ENCODE data around the gene NAV2.
"Not testable (repeated sequence)": the region's sequence is repeated elsewhere in the genome, so short reads cannot be mapped to it uniquely, and the experiment has no call there.

NAV2 gene

DNA sequence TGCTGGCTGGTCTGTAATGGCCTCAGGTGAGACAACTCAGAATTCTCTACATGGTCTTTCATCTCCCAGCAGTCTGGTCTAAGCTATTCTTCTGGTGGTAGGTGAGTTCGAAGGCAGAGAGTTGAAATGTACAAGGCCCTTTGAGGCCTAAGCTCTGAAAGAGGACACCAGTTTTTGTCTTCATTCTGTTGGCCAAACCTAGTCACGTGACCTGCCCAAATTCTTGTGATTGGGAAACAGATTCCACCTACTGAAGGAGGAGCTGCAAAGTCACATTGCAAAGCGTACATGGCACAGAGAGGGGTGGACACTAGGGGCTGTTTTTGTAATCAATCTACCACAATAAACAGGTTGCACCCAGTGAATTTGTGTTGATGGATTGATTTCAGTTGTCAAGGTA, 193.5 kb downstream of the NAV2 start:
- DNase-seq: no peak

DNA sequence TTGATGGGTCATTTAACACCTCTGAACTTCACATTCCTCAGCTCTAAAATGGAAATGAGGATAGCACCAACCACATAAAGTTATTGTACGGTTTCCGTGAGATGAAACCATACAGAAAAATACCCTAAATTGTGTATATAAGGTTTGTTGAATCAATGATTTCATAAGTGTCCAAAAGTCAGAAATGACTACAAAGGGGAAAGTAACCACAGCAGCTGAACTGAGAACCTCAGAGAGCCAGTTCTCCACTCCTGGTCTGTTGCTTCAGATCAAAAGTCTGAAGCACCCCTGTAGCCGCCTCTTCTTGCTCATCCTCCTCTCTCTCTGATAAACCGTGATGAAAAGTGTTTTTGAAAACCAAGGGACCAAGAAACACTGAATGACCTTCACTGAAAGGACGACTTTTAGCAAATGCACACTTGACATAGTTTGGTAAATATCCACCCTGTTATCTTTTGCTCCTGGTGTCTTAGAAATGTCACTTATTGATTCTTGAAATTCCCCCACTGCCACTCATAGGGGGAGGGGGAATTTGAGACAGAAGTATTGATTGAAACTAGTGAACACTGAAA, 194.5 kb downstream of the NAV2 start:
- DNase-seq: no peak

DNA sequence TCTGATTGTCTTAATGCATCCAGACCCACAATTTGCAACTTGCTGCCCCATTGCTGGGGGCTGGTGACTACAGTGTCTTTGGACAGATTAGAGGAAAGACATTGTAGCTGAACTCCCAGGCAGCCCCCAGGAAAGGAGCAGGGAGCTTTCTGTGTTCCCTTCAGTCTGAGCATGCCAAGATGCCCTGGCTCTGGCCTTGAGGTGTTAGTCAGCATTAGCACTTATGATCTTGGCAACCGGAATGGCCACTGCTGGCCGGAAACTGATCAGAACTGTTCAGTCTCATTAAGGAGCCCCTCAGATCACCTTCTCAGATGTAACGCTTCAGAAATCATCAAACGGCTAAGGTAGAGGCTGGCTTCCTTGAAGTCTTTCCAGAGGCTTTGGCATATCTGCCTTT, 195.2 kb downstream of the NAV2 start:
- DNase-seq: no peak

DNA sequence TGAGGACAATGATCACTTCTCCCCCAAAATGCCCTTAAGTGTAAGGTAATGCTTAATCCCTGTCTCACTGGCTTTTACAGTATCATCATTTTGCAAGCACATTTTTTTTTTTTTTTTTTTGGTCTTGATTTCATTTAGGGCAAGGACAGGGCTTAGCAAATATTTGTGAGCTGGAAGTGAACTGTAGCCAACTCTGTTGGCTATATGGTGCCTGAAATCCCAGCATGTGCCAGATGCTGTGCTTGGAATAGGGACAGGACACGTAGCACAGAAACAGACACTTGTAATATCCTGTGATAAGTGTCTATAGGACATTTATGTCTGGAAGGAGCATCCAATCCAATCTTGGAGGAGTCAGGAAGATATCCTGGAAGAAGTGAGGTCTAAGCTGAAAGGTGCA, 198.3 kb downstream of the NAV2 start:
- DNase-seq: no peak

DNA sequence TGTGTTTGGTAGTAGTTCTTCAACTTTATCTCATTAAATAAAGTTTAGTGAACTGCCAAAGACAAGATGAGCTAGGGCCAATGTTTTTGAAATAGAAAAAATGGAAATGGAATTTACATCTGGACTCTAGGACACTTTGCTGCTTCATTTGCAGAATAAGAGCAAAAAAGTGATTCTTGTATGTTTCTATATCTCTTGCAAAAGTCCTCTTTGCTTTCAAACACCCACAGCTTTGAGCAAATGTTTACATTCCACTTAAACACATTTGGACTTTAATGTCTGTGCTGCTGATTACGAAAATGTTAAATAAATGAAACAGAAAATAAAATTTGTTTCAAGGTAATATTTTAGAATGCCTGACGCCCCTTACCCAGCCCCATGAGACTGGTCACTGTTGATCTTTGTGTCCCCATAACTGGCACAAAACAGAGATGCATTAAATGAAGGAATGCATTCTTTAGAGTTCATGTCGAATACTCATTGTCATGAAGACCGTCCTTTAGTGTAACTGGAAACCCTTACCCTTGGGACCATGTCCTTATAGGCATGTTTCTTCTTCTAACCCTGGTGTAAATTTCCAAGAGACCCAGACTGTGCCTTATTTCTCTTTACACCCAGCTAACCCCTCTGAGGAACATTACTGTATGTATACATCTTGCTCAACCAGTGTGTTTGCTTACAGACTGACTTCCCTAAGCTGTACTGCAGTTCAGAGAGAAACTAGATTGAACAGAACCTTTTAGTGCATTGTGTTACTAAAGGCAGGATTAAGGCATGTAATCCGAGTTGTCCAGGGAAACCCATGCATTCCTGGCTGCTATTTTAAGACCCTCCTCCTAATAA, 199.7 kb downstream of the NAV2 start:
- DNase-seq: no peak

DNA sequence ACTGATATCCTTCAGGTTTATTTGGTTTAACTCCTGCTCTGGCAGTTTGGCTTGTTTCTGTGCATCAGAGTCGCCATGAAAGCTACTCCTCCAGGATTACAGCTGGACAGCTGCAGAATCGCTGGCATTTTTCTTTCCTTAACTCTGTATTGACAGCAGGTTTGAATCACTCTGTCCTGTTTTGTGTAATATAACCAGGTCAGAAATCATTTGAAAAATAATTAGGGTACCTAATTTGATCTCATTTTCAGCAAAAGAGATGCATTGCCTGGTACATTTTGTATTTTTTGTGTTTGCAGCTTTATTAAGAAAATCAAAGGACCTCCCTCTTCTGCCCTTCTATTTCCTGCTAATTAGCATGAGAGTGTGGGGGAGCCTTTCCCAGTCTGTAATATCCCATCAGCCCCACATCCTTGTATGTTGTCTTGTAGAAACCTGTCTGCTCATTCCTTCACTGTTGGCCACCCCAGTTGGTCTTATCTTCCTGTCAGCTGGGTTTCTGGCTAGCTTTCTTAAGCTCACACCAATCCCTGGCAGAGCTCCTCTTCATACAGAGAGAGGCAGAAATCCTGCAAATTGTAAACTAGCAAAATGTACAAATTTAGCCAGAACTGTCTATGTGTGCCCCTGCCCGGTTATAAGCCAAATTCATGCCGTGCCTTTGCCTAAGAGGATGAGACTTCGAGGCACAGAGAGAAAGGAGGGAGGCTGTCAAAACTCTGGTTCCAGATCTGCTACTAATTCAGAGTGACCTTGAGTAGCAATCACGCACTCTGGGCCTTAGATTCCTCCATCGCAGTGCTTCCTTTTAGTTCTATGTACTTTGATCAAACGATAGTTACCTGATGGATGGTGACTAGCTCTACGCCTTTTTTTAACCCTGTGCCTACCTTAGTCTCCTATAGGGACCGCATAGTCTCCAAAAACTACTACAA, 200.6 kb downstream of the NAV2 start:
- DNase-seq: no peak

DNA sequence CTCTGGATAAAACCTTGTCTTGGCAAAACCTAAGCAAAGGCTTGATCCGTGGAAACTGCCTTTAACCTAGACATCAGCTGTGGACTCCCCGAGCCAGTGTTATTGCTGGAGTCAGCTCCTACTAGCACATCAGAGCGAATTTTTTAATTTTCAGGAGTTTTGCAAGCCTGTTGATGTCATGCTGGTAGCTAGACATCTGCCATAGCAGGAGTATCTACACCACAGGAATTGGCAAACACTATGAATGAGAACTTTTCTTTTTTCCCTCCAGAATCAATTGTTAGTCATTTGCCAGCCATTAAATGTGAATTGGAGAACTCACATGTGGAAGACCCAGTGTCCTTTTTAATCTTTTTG, 201.2 kb downstream of the NAV2 start:
- DNase-seq: no peak

DNA sequence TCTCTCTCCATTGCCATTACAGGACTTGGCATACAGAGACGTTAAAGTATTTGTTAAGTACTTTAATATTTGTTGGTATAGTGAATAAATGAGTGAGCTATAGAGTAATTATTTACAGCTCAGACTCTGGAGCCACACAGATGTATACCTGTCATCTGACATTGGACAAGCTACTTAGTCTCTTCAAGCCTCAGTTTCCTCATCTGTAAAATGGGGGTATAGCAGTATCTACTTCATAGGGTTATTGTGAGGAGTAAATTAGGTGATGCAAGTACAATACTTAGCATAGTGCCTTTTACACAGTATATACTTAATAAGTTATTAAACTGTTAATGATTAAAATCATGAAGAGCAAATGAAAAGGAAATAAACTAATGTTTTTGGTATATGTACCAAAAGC, 203.2 kb downstream of the NAV2 start:
- DNase-seq: no peak

DNA sequence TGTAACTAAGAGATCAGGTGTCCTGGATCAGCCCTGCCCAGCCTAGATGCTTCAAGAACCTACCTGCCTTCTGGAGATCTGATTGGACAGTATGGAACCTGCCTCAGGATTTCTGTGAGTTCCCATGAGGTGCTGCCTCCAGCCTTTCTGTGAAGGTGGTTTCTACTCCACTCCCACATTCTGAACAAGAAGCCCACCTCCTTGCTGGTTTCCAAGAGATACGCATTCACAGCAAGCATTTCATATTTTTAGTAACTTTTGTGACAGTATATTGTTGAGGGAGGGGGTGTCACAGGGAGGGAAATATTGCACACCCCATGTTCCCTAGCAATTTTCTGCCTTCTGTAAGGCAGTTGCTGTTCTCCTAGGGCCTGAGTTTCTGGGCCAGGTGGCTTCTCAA, 204.4 kb downstream of the NAV2 start:
- no peak for DNase-seq

DNA sequence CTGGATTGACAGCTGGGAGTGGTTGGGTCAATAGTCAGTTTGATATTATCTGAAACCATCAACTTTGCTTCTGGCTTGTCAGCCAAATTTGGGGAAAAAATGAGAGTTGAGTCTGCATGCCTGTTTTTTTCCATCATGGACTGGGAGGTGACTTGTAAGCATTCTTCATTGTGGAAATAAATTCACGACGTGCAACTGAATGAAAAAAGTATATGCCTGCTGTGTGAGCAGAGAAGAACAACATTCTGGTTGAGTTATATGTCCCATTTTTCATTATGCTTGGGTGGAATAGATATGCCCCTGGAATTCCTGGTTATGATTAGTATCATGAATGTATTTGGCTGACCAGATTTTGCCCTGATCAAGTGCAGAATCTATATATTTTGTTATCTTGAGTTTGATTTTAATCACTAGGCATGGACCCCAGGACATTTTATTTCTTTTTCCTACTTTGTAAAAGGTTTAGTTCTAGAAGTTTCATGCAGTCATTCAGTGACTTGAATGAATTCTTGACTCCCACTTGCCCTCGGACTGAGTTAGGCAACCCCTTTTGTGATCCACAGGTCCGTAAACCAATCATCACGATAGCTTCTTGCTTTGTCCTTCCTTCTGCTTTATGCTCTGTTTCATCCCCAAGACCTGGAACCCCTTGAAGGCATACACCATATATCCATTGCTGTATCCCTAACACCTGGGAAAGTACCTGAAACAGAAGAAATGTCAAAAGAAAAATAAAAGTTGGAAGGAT, 205.8 kb downstream of the NAV2 start:
- no peak for DNase-seq

DNA sequence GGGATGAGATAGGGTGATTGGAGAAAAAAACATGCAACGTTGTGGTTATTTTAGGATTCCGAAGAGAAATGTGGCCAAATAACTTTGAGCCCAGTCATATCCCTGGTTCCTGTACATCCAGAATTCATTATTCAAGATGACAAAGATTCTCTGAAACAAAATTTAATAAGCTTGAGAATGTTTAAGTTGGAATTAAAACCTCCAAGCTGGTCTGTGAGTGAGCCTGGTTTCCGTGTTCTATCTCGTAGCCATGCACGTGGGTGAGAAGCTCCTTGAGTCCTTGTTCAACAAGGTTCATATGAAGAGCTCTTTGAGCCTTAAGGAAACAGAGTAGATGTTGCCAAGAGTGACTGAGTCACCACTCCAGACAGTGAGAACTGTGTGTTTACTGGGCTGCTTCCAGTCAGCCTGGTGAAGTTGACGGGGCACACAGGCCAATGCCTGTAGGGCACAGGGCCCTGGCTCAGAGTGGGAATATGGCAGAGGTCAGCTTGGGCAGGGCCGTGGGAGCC, 206.5 kb downstream of the NAV2 start:
- DNase-seq: no peak

DNA sequence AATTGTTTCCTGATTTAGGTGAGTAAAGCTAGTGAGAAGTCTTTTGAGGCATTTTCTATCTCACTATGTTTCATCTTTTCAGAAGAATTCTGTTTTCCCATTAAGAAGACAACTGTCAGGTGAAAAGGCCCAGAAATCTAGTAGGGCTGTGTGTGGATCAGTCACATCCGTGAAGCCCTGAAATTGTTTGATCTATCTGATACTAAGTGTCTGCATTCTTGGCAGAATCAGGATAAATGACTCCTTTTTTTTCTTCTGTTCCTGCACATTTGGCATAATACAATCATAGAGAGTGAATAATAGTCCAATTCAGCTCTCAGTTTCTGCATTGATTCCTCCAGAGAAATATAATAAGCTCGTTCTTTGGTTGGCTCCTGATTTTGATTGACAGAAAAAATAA, 208.3 kb downstream of the NAV2 start:
- no peak for DNase-seq

DNA sequence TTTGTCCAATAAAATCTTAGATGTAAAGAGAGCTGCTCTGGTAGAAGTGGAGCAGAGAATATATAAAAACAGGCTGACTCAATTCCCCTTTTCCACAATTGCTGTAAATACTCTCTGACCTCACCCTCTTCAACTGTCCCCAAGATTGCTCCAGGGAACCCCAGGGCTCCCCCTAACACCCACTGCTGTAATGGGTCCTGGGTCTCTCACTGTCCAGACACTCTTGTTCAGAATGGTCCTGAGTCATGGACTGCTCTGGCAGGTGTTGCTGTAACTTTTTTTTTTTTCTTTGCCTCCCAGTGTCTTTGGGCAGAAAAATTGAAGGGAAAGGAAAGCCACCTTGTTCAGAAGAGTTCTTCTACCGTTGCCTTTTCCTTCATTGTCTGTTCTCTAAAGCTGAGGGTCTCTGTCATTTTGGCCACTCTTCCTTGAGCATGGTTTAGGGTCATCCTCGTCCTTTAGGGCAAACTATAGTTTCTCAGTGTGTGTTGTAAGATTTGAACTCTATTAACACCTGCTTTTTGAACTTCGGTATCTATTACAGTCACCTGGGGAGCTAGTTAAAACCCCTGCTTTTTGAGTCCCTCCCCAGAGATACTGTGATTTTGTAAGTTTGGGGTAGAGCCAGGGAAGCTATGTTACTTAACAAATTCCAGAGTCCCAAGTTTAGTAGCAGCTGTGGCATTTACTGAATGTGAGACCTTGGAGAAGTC, 209.5 kb downstream of the NAV2 start:
- DNase-seq: no peak

DNA sequence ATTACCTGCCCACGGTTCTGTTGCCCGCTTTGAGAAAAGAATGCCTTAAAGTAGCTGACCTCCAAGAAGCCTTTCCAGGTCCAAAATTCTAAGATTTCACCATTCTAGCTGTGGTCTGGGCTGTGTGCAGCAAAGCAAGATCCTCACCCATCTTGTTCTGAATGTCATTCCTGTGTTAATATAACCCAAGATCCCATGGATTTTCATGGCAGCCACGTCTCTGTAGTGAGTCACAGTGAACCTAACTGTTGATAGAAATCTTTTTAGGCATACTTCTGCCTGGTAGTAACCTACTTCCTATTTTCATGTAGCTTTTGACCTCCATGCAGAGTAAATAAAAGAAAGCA, 210.0 kb downstream of the NAV2 start:
- DNase-seq: no peak

DNA sequence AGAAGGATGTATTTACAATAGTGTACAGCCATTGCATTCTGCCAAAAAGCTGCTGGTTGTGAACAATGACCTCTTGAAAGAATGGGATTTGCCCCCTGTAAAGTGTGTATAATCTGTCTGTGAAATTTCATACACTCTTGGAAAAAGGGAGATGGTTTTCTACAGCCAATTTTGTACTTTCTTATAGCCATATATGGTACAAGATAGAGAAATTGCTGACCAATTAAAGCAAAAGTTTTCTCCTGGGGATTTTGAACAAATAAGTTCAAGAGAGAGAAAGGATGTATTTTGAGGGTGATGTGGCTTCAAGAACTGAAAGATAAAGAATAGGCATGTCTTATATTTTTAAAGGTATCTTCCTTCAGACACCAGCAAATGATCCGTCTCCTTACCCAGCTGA, 211.0 kb downstream of the NAV2 start:
- DNase-seq: no peak

DNA sequence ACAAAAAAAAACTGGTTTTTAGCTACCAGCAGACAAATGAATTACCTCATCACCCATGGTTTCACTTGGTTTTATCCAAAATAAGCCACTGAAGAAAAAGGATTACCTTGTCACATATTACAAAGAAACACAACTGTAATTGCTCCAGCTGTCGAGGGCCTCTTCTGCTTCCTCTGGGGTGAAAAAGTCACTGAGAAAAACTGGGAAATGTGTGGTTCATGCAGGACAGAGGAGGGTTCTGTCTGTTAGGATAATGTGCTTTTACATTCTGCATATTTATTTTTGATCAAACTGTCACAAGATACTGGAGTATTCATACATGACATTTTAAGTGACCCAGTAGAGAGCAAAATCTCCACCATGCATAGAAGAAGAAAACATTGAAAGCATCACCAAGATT, 211.7 kb downstream of the NAV2 start:
- DNase-seq: no peak

DNA sequence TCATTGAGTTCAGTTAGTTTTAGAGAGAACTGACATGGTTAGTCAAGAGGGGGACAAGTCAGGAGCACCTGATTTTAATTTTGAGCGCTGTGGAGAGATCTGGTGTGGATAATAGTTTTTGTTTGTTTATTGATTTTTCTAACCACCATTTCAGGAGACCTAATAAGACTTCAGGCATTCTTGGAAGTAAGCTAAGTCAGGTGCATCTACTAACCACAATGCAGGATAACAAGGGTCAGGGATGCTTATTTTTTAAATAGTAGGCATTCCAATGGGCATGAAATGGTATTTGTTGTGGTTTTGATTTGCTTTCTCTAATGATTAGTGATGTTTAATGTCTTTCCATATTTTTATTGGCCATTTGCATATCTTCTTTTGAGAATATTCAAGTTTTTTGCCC, 212.1 kb downstream of the NAV2 start:
- no peak for DNase-seq

DNA sequence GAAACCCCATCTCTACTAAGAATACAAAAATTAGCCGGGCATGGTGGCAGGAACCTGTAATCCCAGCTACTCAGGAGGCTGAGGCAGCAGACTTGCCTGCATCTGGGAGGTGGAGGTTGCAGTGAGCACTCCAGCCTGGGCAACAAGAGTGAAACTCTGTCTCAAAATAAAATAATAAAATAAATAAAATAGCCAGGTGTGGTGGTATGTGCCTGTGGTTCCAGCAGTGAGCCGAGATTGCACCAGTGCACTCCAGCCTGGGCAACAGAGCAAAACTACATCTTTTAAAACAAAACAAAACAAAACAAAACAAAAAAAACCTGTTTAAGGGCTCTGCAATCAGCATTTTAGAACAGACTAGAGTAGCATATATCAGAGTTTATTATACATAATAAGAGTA, 214.8 kb downstream of the NAV2 start:
- DNase-seq: not testable (repeated sequence)

DNA sequence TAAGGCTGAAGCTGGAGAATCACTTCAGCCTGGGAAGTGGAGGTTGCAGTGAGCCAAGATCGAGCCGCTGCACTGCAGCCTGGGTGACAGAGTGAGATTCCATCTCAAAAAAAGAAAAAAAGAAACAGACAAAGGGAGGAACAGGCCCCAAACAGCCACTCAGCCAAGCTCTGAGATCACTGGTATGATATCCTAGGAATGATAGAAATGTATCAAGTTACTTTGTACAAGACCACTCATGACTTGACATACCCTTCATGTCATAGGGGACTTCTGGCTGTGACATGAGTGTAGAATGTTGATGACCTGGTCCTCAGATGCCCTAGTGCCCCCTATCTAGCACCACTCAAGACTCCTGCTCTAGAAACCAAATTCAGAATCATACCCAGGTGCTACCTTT, 216.5 kb downstream of the NAV2 start:
- no peak for DNase-seq

DNA sequence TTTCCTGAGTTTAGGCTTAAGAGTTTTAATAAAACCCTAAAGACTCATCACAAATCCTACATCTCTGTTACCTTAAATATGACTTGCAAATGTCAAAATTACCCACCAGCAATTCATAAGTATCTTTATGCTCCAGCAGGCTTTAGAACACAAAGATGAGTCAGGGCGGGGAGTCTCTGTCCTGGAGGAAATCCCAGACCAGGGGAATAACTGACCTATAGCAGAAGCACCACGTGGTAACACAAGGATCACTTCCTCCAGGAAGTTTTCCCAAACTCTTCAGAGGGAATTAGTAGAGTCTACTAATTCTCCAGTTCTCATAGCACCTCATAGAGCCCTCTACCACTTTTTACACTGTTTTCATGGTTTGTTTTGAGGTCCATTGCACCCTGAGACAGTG, 217.0 kb downstream of the NAV2 start:
- no peak for DNase-seq

DNA sequence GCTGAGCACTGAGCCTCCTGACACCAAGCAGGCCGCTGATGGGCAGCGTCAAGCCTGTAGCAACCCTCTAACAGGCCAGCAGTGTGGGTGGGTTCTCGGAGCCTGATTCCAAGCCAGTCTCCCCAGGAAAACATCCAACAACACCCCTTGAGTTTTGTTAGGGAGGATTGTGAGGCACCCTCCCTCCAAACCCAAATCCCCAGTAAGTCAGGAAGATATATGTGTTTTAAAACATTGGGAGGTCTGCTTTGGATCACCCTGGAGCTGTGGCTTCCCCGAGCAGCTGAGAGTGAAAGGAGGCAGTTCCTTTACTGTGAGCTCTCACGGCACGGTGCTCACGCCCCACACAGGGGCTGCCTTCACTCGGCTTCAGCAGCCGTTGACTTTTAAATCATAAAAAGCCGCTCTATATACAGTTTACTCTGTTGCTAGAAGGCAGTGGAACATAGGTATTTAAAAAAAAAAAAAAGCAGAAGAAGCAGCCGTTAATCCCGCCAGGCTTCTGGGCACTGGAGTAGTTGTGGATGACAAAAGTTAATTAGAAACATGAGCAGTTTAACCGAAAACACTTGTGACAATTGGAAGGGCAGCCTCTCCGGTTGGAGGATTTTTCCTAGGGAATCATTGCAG, 218.6 kb downstream of the NAV2 start:
- DNase-seq: no peak
